Activated CD4-positive, alpha-beta T cell treated with anti-CD3 and anti-CD28 coated beads, Interleukin-10, Interleukin-2, amounts not matched to agents 100 ng/mL and 50 ng/mL, durations not matched to agents 16 hours and 8 hours (primary cell): ENCODE measurements around the gene HRH1.
"Not testable (repeated sequence)": the region's sequence is repeated elsewhere in the genome, so short reads cannot be mapped to it uniquely, and the experiment has no call there.

Experiments used
- DNase-seq: peaks from one replicate; pipeline ENCODE4 v3.0.0-alpha.2; 2020

HRH1 gene

GRCh38 chr3:11143476-11143875 is 10.8 kb upstream of the HRH1 start:
- no peak for DNase-seq

GRCh38 chr3:11144996-11145395 is 9.3 kb upstream of the HRH1 start:
- DNase-seq = no peak

- no peak for DNase-seq
These were observed 8.4 kb upstream of the HRH1 start for GRCh38 chr3:11145888-11146287.

GRCh38 chr3:11146773-11147660 is 7.3 kb upstream of the HRH1 start:
- DNase-seq = no peak

- no peak for DNase-seq
These were observed 4.0 kb upstream of the HRH1 start for GRCh38 chr3:11150256-11150655.

- no peak for DNase-seq
These were observed 2.0 kb upstream of the HRH1 start for GRCh38 chr3:11152301-11152700.

- no peak for DNase-seq
These were observed 646 bp downstream of the HRH1 start for GRCh38 chr3:11154953-11155325.

GRCh38 chr3:11155341-11156025 is 1.2 kb downstream of the HRH1 start:
- peak; percentile 52 for DNase-seq

GRCh38 chr3:11156026-11156410 is 1.7 kb downstream of the HRH1 start:
- no peak for DNase-seq

- DNase-seq = no peak
These were observed 3.1 kb downstream of the HRH1 start for GRCh38 chr3:11157421-11157820.

GRCh38 chr3:11159421-11159904 is 5.2 kb downstream of the HRH1 start:
- DNase-seq = no peak

GRCh38 chr3:11161666-11162065 is 7.4 kb downstream of the HRH1 start:
- DNase-seq = no peak

GRCh38 chr3:11162401-11163345 is 8.4 kb downstream of the HRH1 start:
- DNase-seq = no peak

- no peak for DNase-seq
These were observed 10.3 kb downstream of the HRH1 start for GRCh38 chr3:11164607-11165006.

GRCh38 chr3:11165476-11165875 is 11.2 kb downstream of the HRH1 start:
- DNase-seq = no peak

GRCh38 chr3:11166807-11167400 is 12.6 kb downstream of the HRH1 start:
- not testable (repeated sequence) for DNase-seq

GRCh38 chr3:11167590-11167989 is 13.3 kb downstream of the HRH1 start:
- no peak for DNase-seq

- no peak for DNase-seq
These were observed 14.1 kb downstream of the HRH1 start for GRCh38 chr3:11168406-11168805.

- DNase-seq = no peak
These were observed 14.8 kb downstream of the HRH1 start for GRCh38 chr3:11168881-11169805.

- no peak for DNase-seq
These were observed 15.9 kb downstream of the HRH1 start for GRCh38 chr3:11170052-11170770.
